GM23338 (cell line): ENCODE data around the gene SSBP2. TPM values are rescaled to one million over a fixed set of nuclear protein-coding genes. Genes with fewer than 3 reads are reported as not detected.

Experiments
- ATAC-seq: fragments of 200-7000 bp; cut with Tn5 transposase; 3 replicates; pipeline ENCODE4 v1.9.1; 2020
- DNase-seq: peaks from one replicate; pipeline ENCODE4 v3.0.0-alpha.2; 2015; ENCODE audit warnings: low spot score
- H2AFZ ChIP-seq: fragments of 200-600 bp; sonication (generic); 2 replicates; pipeline ENCODE4 v1.8.0; 2016; ENCODE audit warnings: antibody characterized with exemption, mild to moderate bottlenecking, moderate library complexity
- H3F3A ChIP-seq: fragments of 200-600 bp; sonication (generic); replicated peaks from 2 replicates; pipeline ENCODE4 v1.8.0; 2017; ENCODE audit warnings: antibody characterized with exemption, mixed run types, low read depth
- H3K27ac ChIP-seq: fragments of 200-600 bp; sonication (generic); 2 replicates; pipeline ENCODE4 v1.6.1; 2016; ENCODE audit warnings: low read depth
- H3K27me3 ChIP-seq: fragments of 200-600 bp; sonication (generic); 2 replicates; pipeline ENCODE4 v1.8.0; 2016; ENCODE audit warnings: mild to moderate bottlenecking, mixed run types, moderate library complexity; ENCODE audit not compliant: insufficient read depth
- H3K36me3 ChIP-seq: fragments of 200-600 bp; sonication (generic); 2 replicates; pipeline ENCODE4 v1.8.0; 2016; ENCODE audit warnings: mild to moderate bottlenecking; ENCODE audit not compliant: insufficient read depth
- H3K4me1 ChIP-seq: fragments of 200-600 bp; sonication (generic); 2 replicates; pipeline ENCODE4 v1.8.0; 2016; ENCODE audit warnings: mild to moderate bottlenecking, moderate library complexity; ENCODE audit not compliant: insufficient read depth
- H3K4me2 ChIP-seq: fragments of 200-600 bp; sonication (generic); 2 replicates; pipeline ENCODE4 v1.7.1; 2017; ENCODE audit warnings: mixed run types
- H3K4me3 ChIP-seq: fragments of 200-600 bp; sonication (generic); 2 replicates; pipeline ENCODE4 v1.6.1; 2016; ENCODE audit warnings: mixed run types
- H3K79me2 ChIP-seq: fragments of 200-600 bp; sonication (generic); replicated peaks from 2 replicates; pipeline ENCODE4 v1.8.0; 2017; ENCODE audit warnings: mild to moderate bottlenecking; ENCODE audit not compliant: insufficient read depth
- H3K9me2 ChIP-seq: fragments of 200-600 bp; sonication (generic); 2 replicates; pipeline ENCODE4 v1.8.0; 2017; ENCODE audit not compliant: insufficient read depth
- H4K20me1 ChIP-seq: fragments of 200-600 bp; sonication (generic); replicated peaks from 2 replicates; pipeline ENCODE4 v1.8.0; 2017; ENCODE audit warnings: mild to moderate bottlenecking; ENCODE audit not compliant: insufficient read depth
- H3K27ac Mint-ChIP-seq: 2 replicates; pipeline ENCODE4 v1.8.0; 2020; ENCODE audit warnings: inconsistent platforms, mild to moderate bottlenecking, moderate library complexity, mixed read lengths
- H3K27me3 Mint-ChIP-seq: 3 replicates; pipeline ENCODE4 v1.8.0; 2022; ENCODE audit warnings: low read depth, mild to moderate bottlenecking, moderate library complexity, mixed read lengths, inconsistent platforms; ENCODE audit not compliant: insufficient read depth, poor library complexity
- H3K36me3 Mint-ChIP-seq: 3 replicates; pipeline ENCODE4 v1.8.0; 2021; ENCODE audit warnings: low read depth, mild to moderate bottlenecking, inconsistent platforms, moderate library complexity, mixed read lengths
- H3K4me1 Mint-ChIP-seq: 3 replicates; pipeline ENCODE4 v1.8.0; 2020; ENCODE audit warnings: mild to moderate bottlenecking, inconsistent platforms, mixed read lengths
- H3K4me3 Mint-ChIP-seq: 3 replicates; pipeline ENCODE4 v1.8.0; 2021; ENCODE audit warnings: moderate library complexity, mild to moderate bottlenecking, inconsistent platforms, mixed read lengths
- H3K9me3 Mint-ChIP-seq: 3 replicates; pipeline ENCODE4 v1.8.0; 2020; ENCODE audit warnings: moderate library complexity, mild to moderate bottlenecking, inconsistent platforms, mixed read lengths
- EZH2 ChIP-seq: fragments of 200-600 bp; sonication (generic); IDR thresholded peaks from one replicate; pipeline ENCODE4 v1.8.0; 2017; ENCODE audit warnings: antibody characterized with exemption, mild to moderate bottlenecking, low read depth; ENCODE audit not compliant: unreplicated experiment
- EZH2phosphoT487 ChIP-seq: fragments of 200-600 bp; sonication (generic); IDR thresholded peaks from one replicate; pipeline ENCODE4 v1.8.1; 2018; ENCODE audit warnings: antibody characterized with exemption; ENCODE audit not compliant: unreplicated experiment
- polyA plus RNA-seq: library from polyadenylated mRNA; unstranded; fragments of >200 nt; fragmentation: Nextera tagmentation; extraction: Ambion mirVana; gene quantifications from 2 replicates; pipeline ENCODE4 v1.2.1, GENCODE V29; 2016
- total RNA-seq: library from RNA; depleted of rRNA; stranded (reverse); fragments of >200 nt; shearing (Covaris generic); gene quantifications from 2 replicates; pipeline ENCODE4 v1.2.3, GENCODE V29; 2014
- TF ChIP-seq, protein P1 (sequence below): IDR thresholded peaks from one replicate; pipeline ENCODE4 v1.6.1; 2018; ENCODE audit warnings: antibody characterized with exemption; ENCODE audit not compliant: unreplicated experiment
- TF ChIP-seq, protein P2 (sequence below), 2 experiments: fragments of 200-600 bp in 1 of 2; sonication (generic) in 1 of 2; conservative IDR thresholded peaks; 2 replicates each; pipeline versions ENCODE4 v1.5.1 to v1.6.1; 2016 to 2017; ENCODE audit warnings: antibody characterized with exemption in 2 of 2, low read depth in 2 of 2, mild to moderate bottlenecking in 2 of 2, moderate library complexity in 1 of 2
- TF ChIP-seq, protein P3 (sequence below): fragments of 250-450 bp; sonication (Bioruptor Pico); IDR thresholded peaks from 2 replicates; pipeline ENCODE4 v1.5.0; 2020; ENCODE audit warnings: mild to moderate bottlenecking, moderate library complexity

The SSBP2 gene
- total and polyA plus RNA-seq, 2 experiments from 2014 or later = 21.5 to 24.7 TPM

DNA sequence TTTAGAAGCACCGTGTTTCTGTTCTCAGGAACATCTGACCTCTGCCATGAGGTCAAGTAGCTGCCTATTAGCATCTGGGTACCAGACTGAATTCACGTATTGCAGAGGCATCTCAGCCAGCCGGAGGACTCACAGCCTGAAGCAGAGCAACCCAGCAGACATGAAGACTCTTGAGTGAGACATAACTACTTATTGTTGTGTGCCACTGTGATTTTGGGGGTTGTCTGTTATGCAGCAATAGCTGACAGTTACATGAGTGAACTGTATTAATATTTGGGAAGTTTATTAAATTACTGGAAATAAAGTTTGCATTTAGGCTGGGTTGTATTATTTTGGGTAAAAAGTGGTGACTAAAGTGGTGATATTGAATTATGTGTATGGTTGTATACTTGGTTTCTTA lies 355.6 kb downstream of the SSBP2 start:
- Histone ChIP-seq H3K4me3 (no peak overlapping the region), H3K27ac (no peak overlapping the region), H3K9me2 (no peaks in the 10 kb centered on the region), H3K4me2 (no peak overlapping the region), H3K36me3 (no peaks in the 10 kb centered on the region), H3F3A (0 out of 2 replicates have a peak, but pooled peaks cover 4% of the 10 kb centered on the region), H4K20me1 (no peaks in the 10 kb centered on the region), H2AFZ (no peak overlapping the region), H3K4me1 (no peaks in the 10 kb centered on the region), H3K79me2 (no peaks in the 10 kb centered on the region), H3K27me3 (peaks cover 26% of the 10 kb centered on the region)
- Mint-ChIP-seq H3K4me3 (no peak overlapping the region), H3K27ac (no peak overlapping the region), H3K9me3 (no peaks in the 10 kb centered on the region; the same call in 2 of the 3 replicates), H3K4me1 (no peaks in the 10 kb centered on the region), H3K36me3 (no peaks in the 10 kb centered on the region), H3K27me3 (peaks cover 8% of the 10 kb centered on the region)
- ATAC-seq (no peak), DNase-seq (no peak)
- TF ChIP-seq EZH2phosphoT487 = no peak
- TF ChIP-seq EZH2 = no peak
- TF ChIP-seq, protein P1, sequence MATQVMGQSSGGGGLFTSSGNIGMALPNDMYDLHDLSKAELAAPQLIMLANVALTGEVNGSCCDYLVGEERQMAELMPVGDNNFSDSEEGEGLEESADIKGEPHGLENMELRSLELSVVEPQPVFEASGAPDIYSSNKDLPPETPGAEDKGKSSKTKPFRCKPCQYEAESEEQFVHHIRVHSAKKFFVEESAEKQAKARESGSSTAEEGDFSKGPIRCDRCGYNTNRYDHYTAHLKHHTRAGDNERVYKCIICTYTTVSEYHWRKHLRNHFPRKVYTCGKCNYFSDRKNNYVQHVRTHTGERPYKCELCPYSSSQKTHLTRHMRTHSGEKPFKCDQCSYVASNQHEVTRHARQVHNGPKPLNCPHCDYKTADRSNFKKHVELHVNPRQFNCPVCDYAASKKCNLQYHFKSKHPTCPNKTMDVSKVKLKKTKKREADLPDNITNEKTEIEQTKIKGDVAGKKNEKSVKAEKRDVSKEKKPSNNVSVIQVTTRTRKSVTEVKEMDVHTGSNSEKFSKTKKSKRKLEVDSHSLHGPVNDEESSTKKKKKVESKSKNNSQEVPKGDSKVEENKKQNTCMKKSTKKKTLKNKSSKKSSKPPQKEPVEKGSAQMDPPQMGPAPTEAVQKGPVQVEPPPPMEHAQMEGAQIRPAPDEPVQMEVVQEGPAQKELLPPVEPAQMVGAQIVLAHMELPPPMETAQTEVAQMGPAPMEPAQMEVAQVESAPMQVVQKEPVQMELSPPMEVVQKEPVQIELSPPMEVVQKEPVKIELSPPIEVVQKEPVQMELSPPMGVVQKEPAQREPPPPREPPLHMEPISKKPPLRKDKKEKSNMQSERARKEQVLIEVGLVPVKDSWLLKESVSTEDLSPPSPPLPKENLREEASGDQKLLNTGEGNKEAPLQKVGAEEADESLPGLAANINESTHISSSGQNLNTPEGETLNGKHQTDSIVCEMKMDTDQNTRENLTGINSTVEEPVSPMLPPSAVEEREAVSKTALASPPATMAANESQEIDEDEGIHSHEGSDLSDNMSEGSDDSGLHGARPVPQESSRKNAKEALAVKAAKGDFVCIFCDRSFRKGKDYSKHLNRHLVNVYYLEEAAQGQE = no peak
- TF ChIP-seq, protein P2, sequence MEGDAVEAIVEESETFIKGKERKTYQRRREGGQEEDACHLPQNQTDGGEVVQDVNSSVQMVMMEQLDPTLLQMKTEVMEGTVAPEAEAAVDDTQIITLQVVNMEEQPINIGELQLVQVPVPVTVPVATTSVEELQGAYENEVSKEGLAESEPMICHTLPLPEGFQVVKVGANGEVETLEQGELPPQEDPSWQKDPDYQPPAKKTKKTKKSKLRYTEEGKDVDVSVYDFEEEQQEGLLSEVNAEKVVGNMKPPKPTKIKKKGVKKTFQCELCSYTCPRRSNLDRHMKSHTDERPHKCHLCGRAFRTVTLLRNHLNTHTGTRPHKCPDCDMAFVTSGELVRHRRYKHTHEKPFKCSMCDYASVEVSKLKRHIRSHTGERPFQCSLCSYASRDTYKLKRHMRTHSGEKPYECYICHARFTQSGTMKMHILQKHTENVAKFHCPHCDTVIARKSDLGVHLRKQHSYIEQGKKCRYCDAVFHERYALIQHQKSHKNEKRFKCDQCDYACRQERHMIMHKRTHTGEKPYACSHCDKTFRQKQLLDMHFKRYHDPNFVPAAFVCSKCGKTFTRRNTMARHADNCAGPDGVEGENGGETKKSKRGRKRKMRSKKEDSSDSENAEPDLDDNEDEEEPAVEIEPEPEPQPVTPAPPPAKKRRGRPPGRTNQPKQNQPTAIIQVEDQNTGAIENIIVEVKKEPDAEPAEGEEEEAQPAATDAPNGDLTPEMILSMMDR (conservative IDR thresholded peaks at IDR 0.05; ENCODE audit: low read depth in 2 of 2) = no peak

DNA sequence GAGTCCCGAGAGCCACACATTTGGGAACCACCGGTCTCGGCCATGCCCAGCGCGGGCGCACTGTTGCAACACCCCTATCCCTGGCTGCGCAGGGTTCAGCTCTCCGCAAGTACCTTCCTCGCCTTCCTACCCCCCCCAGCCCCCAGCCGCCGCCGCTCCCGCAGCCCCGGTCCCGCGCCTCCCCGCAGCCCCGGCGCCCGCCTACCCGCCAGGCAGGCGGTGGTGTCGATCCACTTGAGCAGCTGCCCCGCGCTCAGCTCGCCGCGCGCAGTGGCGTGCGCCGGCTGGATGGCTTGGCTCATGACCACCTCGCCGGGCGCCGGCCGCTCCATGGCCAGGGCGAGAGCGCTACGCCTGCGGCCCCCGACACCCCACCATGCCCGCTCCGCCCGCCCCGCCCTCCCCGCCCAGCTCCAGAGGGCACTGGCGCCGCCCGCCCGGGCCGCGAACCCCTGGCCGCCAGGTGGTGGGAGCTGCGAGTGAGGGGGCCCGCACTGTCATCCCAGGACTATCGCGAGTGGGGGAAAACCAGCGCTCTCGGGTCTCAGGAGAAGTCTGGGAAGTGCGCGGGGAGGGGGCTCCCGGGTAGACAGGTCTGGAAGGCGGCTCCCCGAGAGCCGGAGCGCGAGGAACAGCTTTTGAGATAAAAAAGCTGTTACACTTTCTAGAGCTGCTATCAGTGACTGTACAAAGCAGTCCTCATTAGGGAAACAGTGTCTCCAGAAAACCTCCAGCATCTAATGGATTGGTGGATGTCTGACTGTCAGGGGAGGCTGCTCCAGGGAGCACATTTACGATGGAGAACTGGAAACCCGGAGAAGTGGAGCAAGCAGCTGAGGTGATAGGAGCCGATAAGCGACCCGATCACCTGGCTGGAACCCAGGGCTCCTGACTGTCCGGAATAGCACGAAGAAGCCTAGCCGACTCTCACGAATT lies 356.8 kb downstream of the SSBP2 start, which contains the start of gene ACOT12:
Gene ACOT12 (minus strand): TSS at position 352 of the 936 bp plus-strand sequence. CDS start 20 bp downstream, at position 332.
- no peaks in the 10 kb centered on the region for H3K36me3 Mint-ChIP-seq
- Histone ChIP-seq H2AFZ (peak within 1 kb of the TSS; percentile 99), H3K36me3 (no peaks in the 10 kb centered on the region), H3K4me3 (peak within 1 kb of the TSS; percentile 73), H3K27ac (no peak within 1 kb of the TSS), H3K9me2 (no peaks in the 10 kb centered on the region), H3K4me1 (no peaks in the 10 kb centered on the region), H3K4me2 (peak within 1 kb of the TSS; percentile 92), H4K20me1 (no peaks in the 10 kb centered on the region), H3K27me3 (peaks cover 26% of the 10 kb centered on the region), H3K79me2 (no peaks in the 10 kb centered on the region), H3F3A (0 out of 2 replicates have a peak, but pooled peaks cover 4% of the 10 kb centered on the region)
- H3K27ac Mint-ChIP-seq = no peak within 1 kb of the TSS
- ATAC-seq = peak; percentile 84
- H3K27me3 Mint-ChIP-seq = peaks cover 8% of the 10 kb centered on the region
- no peaks in the 10 kb centered on the region; the same call in 2 of the 3 replicates for H3K9me3 Mint-ChIP-seq
- no peaks in the 10 kb centered on the region for H3K4me1 Mint-ChIP-seq
- peak; percentile 79 for DNase-seq
- peak within 1 kb of the TSS; percentile 83 for H3K4me3 Mint-ChIP-seq
- TF ChIP-seq, protein P3, sequence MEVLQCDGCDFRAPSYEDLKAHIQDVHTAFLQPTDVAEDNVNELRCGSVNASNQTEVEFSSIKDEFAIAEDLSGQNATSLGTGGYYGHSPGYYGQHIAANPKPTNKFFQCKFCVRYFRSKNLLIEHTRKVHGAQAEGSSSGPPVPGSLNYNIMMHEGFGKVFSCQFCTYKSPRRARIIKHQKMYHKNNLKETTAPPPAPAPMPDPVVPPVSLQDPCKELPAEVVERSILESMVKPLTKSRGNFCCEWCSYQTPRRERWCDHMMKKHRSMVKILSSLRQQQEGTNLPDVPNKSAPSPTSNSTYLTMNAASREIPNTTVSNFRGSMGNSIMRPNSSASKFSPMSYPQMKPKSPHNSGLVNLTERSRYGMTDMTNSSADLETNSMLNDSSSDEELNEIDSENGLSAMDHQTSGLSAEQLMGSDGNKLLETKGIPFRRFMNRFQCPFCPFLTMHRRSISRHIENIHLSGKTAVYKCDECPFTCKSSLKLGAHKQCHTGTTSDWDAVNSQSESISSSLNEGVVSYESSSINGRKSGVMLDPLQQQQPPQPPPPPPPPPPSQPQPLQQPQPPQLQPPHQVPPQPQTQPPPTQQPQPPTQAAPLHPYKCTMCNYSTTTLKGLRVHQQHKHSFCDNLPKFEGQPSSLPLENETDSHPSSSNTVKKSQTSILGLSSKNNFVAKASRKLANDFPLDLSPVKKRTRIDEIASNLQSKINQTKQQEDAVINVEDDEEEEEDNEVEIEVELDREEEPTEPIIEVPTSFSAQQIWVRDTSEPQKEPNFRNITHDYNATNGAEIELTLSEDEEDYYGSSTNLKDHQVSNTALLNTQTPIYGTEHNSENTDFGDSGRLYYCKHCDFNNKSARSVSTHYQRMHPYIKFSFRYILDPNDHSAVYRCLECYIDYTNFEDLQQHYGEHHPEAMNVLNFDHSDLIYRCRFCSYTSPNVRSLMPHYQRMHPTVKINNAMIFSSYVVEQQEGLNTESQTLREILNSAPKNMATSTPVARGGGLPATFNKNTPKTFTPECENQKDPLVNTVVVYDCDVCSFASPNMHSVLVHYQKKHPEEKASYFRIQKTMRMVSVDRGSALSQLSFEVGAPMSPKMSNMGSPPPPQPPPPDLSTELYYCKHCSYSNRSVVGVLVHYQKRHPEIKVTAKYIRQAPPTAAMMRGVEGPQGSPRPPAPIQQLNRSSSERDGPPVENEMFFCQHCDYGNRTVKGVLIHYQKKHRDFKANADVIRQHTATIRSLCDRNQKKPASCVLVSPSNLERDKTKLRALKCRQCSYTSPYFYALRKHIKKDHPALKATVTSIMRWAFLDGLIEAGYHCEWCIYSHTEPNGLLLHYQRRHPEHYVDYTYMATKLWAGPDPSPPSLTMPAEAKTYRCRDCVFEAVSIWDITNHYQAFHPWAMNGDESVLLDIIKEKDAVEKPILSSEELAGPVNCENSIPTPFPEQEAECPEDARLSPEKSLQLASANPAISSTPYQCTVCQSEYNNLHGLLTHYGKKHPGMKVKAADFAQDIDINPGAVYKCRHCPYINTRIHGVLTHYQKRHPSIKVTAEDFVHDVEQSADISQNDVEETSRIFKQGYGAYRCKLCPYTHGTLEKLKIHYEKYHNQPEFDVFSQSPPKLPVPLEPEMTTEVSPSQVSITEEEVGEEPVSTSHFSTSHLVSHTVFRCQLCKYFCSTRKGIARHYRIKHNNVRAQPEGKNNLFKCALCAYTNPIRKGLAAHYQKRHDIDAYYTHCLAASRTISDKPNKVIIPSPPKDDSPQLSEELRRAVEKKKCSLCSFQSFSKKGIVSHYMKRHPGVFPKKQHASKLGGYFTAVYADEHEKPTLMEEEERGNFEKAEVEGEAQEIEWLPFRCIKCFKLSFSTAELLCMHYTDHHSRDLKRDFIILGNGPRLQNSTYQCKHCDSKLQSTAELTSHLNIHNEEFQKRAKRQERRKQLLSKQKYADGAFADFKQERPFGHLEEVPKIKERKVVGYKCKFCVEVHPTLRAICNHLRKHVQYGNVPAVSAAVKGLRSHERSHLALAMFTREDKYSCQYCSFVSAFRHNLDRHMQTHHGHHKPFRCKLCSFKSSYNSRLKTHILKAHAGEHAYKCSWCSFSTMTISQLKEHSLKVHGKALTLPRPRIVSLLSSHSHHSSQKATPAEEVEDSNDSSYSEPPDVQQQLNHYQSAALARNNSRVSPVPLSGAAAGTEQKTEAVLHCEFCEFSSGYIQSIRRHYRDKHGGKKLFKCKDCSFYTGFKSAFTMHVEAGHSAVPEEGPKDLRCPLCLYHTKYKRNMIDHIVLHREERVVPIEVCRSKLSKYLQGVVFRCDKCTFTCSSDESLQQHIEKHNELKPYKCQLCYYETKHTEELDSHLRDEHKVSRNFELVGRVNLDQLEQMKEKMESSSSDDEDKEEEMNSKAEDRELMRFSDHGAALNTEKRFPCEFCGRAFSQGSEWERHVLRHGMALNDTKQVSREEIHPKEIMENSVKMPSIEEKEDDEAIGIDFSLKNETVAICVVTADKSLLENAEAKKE (CRISPR knock-in tag) = no peak
- TF ChIP-seq EZH2 = no peak
